Stimulated activated CD8-positive, alpha-beta memory T cell treated with anti-CD3 and anti-CD28 coated beads, Interleukin-7, amount 100 ng/mL, for 4 hours (primary cell): ENCODE results near the gene FAM118A.
"Not testable (repeated sequence)": the region's sequence is repeated elsewhere in the genome, so short reads cannot be mapped to it uniquely, and the experiment has no call there.

ENCODE experiments used
- DNase-seq, 2 donors: peaks; one replicate each; pipeline ENCODE4 v3.0.0-alpha.2; 2020; ENCODE audit warnings: low read depth in 2 of 2

The FAM118A gene

DNA sequence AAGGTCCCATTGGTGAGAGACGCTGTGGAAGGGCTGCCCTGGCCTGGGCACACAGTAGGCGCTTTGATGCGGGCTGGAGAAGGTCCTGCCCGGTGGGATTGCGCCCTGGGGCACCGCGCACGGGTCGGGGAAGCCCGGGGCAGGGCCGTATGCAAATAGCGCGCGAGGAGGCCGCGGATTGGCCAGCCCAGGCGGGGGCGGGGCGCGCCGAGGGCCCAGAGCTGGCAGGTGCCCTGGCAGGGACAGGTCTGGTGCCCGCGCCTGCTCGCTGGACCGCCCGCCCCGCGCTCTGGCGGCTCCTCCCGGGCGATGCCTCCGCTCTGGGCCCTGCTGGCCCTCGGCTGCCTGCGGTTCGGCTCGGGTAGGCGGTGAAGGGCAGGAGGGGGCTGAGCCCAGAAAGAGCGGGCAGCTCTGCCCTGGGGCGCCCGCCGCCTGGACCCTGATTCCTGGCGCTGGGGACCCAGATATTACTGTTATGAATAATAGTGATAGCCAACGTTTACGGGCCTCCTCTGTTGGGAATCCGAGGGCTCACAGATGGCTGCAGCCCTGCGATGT is 24.9 kb upstream of the FAM118A start, which contains the start of gene UPK3A:
TSS of gene UPK3A (plus strand) at position 245 of the 558 bp plus-strand sequence. CDS start at position 310, 65 bp downstream.
- peak in 1 of 2 donors; percentile 59 for DNase-seq

DNA sequence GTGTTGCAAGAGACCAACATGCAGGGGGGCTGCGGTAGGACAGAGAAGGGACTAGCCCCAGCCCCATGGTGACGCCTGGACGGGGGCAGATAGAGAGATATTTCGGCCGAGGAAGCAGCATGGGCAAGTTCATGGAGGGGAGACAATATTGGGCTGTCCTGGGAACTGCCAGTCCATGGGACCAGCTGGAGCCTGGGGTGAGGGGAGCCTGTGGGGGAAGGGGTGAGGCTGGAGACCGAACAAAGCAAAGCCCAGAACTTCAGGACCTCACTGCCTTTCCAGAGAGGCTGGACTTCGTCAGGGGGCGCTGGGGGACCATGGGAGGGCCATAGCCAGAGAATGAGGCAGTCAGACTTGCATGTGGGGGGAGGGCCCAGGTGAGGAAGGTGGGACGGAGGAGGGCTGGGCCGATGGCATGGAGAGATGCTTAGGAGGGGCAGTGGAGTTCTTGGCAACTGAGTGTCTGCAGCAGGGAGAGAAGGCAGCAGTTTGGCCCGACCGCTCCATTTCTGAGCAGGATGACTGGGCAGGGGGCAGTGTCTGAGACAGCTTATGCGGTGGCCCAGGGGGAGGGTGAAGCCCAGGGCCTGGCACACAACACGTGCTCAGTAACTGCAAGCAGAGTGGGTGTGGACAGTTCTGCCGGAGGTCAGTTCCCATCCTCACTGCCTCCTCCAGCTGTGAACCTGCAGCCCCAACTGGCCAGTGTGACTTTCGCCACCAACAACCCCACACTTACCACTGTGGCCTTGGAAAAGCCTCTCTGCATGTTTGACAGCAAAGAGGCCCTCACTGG is 24.3 kb upstream of the FAM118A start:
- no peak for DNase-seq

DNA sequence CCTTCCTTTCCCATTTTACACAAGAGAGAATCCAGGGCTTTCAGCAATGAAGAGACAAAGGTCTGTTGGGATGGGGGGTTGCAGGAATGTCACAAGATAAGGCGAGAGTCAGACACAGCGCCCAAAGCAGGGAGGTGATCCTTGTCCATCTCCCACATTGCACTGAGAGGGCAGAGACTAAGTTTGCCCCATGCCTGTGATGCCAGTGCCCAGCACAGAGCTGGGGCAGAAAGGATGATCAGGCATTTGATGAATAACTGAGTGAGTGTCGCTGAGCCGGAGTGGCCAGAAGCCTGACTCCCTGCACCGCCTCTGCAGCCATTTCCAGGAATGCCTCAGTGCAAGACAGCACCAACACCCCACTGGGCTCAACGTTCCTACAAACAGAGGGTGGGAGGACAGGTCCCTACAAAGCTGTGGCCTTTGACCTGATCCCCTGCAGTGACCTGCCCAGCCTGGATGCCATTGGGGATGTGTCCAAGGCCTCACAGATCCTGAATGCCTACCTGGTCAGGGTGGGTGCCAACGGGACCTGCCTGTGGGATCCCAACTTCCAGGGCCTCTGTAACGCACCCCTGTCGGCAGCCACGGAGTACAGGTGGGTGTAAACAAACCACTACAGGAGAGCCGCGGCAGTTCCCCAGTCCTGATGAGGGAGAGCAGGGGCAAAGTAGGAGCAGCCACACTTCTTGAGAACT is 22.7 kb upstream of the FAM118A start:
- no peak for DNase-seq

GRCh38 chr22:45290410-45290936 is 19.3 kb upstream of the FAM118A start:
- no peak for DNase-seq

DNA sequence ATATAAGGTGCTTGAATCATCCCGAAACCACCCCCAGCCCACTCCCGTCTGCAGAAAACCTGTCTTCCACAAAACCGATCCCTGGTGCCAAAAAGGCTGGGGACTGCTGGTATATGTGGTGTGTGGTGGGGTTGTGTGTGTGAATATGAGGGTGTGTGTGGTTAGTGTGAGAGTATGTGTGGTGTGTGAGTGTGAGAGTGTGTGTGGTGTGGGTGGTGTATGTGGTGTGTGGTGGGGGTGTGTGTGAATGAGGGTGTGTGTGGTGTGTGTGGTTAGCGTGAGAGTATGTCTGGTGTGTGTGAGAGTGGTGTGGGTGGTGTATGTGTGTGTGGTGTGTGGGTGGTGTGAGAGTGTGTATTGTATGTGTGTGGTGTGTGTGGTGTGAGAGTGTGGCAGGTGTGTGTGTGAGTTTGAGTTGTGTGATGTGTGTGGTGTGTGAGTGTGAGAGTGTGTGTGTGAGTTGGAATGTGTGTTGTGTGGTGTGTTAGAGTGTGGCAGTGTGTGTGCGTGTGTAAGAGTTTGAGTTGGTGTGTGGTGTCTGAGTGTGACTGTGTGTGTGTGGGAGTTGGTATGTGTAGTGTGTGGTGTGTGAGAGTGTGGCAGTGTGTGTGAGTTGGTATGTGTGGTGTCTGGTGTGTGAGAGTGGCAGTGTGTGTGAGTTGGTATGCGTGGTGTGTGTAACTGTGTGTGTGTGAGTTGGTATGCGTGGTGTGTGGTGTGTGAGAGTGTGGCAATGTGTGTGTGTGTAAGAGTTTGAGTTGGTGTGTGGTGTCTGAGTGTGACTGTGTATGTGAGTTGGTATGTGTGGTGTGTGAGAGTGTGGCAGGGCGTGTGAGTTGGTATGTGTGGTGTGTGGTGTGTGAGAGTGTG is 18.4 kb upstream of the FAM118A start:
- no peak for DNase-seq

DNA sequence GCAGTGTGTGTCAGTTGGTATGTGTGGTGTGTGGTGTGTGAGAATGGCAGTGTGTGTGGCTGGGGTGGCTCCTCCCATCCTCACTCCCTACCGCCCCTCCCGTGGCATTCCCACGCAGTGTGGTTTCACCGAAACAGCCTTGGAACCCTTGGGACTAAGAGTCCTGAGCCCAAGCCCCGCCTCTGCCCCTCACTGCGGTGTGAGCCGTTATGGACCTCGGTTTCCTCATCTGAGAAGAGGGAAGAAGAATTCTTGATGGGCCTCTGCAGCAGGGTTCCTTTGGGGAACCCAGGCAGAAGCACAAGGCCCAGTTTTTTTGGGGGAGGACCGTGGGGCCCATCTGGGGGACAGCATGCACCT is 17.8 kb upstream of the FAM118A start:
- DNase-seq, result no peak

DNA sequence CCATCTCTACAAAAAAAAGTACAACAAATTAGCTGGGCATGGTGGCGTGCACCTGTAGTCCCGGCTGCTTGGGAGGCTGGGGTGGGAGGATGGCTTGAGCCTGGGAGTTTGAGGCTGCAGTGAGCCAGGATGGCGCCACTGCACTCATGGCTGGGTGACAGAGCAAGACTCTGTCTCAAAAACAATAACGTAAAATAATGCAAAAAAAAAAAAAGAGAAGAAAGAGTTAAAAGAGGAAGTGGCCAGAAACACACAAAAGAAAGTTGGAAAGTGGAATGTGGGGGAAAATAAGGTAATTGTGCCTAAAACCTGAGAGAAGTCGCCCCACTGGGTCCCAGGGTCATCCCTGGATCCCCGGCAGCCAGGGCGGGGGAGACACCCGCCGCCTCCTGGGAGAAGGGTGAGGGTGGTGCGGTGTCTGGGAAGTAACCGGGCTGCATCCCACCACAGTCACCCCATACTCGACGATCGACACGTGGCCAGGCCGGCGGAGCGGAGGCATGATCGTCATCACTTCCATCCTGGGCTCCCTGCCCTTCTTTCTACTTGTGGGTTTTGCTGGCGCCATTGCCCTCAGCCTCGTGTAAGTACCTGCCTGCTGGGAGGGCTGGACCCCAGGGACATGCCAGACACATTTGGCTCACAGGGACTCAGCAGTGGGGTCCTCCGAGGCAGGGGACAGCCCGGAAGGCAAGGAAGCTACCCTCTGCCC is 16.8 kb upstream of the FAM118A start:
- no peak for DNase-seq

DNA sequence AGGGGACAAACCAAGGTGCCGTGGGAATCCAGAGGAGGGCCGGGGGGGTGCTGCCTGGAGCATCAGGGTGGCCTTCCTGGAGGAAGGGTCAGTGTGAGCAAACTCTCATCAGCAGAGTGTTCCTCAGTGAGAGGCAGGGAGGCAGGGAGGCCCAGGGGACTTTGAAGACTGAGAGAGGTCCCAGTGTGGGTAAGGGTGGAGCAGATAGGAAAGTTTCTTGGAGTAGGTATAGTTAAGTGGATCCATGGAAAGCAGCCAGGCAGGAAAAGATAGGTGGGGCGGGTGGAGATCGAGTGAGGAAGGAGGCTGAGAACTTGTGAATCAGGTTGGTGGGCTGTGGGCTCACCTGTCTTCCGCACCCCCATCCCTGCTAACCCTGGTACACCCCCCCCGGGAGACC is 15.7 kb upstream of the FAM118A start:
- no peak for DNase-seq

- DNase-seq, result not testable (repeated sequence)
Measured at GRCh38 chr22:45295004-45295403, 14.7 kb upstream of the FAM118A start.

GRCh38 chr22:45295492-45295891 is 14.2 kb upstream of the FAM118A start:
- no peak for DNase-seq

- DNase-seq, result no peak
Measured at GRCh38 chr22:45296628-45297297, 13.0 kb upstream of the FAM118A start.

DNA sequence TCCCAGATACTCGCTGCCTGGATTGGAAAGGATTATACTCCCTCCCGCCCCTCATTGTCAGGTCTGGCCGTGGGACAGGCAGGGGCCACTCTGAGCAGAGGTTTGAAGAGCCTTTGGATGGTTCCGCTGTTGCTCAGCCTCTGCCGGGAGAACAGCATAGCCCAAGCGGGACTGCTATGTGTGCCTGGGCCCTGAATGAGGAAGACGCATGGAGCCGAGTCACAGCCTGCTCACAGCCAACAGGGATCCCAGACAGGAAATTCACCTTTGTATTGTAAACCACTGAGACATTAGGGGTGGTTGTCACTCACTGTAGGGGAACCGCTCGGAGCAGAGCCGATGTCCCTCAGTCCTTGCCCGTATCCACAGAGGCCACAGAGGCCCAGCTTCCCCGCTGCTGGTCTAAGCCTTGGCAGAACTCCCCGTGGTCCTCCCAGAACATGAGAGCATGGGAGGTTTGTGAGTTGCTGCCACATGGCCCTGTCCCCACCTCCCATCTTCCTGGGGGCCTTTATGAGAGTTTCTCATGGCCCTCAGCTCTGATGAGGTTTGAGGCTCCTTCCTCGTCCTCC is 10.7 kb upstream of the FAM118A start:
- DNase-seq, result no peak

- no peak for DNase-seq
Measured at GRCh38 chr22:45302751-45303150, 7.0 kb upstream of the FAM118A start.

DNA sequence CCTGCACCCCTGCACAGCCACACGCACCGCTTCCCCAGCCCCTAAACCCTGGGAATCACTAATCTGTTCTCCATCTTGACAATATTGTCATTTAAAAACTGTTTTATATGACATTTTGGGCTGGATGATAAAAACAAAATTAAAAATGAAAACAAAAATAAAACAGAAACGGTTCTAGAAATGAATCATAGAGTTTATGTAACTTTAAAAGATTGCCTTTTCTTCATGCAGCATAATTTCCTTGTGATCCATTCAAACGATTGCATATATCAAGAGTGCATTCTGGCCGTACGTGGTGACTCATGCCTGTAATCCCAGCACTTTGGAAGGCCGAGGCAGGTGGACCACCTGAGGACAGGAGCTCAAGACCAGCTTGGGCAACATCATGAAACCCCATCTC is 6.6 kb upstream of the FAM118A start:
- DNase-seq, result no peak

DNA sequence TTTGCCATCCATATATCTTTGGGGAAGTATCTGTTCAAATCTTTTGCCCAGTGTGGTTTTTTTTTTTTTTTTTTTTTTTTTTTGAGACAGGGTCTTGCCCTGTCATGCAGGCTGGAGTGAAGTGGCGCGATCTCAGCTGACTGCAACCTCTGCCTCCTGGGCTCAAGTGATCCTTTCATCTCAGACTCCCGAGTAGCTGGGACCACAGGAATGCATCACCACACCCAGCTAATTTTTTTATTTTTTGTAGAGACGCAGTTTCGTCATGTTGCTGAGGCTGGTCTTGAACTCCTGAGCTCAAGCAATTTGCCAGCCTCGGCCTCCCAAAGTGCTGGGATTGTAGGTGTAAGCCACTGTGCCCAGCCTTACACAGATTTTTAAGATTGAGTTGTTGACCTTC is 4.8 kb upstream of the FAM118A start:
- no peak for DNase-seq

- DNase-seq, result no peak
Measured at GRCh38 chr22:45305456-45306075, 4.2 kb upstream of the FAM118A start.

- DNase-seq, result no peak
Measured at GRCh38 chr22:45306139-45306538, 3.6 kb upstream of the FAM118A start.

GRCh38 chr22:45308391-45308956 is 1.3 kb upstream of the FAM118A start:
- no peak for DNase-seq

DNA sequence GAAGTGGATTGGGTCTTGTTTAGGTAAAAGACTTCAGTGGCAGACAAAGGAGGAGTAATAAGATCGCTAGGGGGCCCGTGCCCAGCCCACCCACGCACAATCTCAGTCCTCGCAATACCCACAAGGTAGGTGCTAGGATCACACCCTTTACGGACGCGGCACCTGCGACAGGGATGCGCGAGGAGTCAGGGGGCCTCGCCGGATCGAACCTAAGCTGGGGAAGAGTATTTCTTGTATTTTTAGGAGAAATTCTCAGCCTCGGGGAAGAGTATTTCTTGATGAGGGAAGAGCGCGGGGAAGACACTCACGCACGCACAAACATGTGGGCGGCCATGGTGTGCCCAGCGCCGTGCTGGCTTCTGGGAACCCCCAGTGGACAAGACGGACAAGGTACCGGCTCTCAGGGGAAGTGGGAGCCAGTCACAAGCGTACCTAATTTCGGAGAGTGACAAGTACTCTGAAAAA is 745 bp upstream of the FAM118A start:
- no peak for DNase-seq
